Glomerular visceral epithelial cell (primary cell): ENCODE results near the gene ATR.
"Not testable (repeated sequence)": the region's sequence is repeated elsewhere in the genome, so short reads cannot be mapped to it uniquely, and the experiment has no call there.

Experiments
- DNase-seq: peaks from one replicate; pipeline ENCODE4 v3.0.0-alpha.2; 2016; ENCODE audit errors: extremely low spot score

The ATR gene

GRCh38 chr3:142447852-142448823 is 130.4 kb downstream of the ATR start, which contains the start of gene XRN1:
Gene XRN1, minus strand, starts transcription at chr3:142448037. Its CDS starts 93 bp downstream, at chr3:142447944.
- peak; percentile 93 for DNase-seq

GRCh38 chr3:142447301-142447851 is 131.2 kb downstream of the ATR start:
- peak; percentile 25 for DNase-seq

- peak; percentile 13 for DNase-seq
These were observed 132.7 kb downstream of the ATR start for GRCh38 chr3:142445816-142446254.

- DNase-seq, result no peak
These were observed 134.2 kb downstream of the ATR start for GRCh38 chr3:142444343-142444742.

GRCh38 chr3:142443060-142443459 is 135.5 kb downstream of the ATR start:
- not testable (repeated sequence) for DNase-seq

GRCh38 chr3:142439499-142440220 is 138.9 kb downstream of the ATR start:
- DNase-seq, result not testable (repeated sequence)

GRCh38 chr3:142438096-142438495 is 140.4 kb downstream of the ATR start:
- not testable (repeated sequence) for DNase-seq

- no peak for DNase-seq
These were observed 141.5 kb downstream of the ATR start for GRCh38 chr3:142436951-142437585.

- no peak for DNase-seq
These were observed 144.0 kb downstream of the ATR start for GRCh38 chr3:142434503-142434902.

- no peak for DNase-seq
These were observed 145.4 kb downstream of the ATR start for GRCh38 chr3:142433110-142433509.

- DNase-seq, result no peak
These were observed 149.0 kb downstream of the ATR start for GRCh38 chr3:142429582-142429981.

- DNase-seq, result no peak
These were observed 153.8 kb downstream of the ATR start for GRCh38 chr3:142424754-142425153.

- no peak for DNase-seq
These were observed 159.5 kb downstream of the ATR start for GRCh38 chr3:142418926-142419592.

GRCh38 chr3:142417302-142417701 is 161.2 kb downstream of the ATR start:
- DNase-seq, result no peak

GRCh38 chr3:142400537-142400936 is 178.0 kb downstream of the ATR start:
- DNase-seq, result not testable (repeated sequence)
